Activated T-cell treated with anti-CD3 and anti-CD28 coated beads for 24 hours (primary cell): ENCODE data around the gene GRK3.
"Not testable (repeated sequence)": the region's sequence is repeated elsewhere in the genome, so short reads cannot be mapped to it uniquely, and the experiment has no call there.

Experiments
- DNase-seq: peaks from one replicate; pipeline ENCODE4 v3.0.0-alpha.2; 2020; ENCODE audit warnings: low read depth

The GRK3 gene

GRCh38 chr22:25551396-25551795 is 13.1 kb upstream of the GRK3 start:
- DNase-seq, result no peak

- not testable (repeated sequence) for DNase-seq
These were observed 12.1 kb upstream of the GRK3 start for GRCh38 chr22:25552405-25552804.

- no peak for DNase-seq
These were observed 11.3 kb upstream of the GRK3 start for GRCh38 chr22:25553131-25553530.

- no peak for DNase-seq
These were observed 10.2 kb upstream of the GRK3 start for GRCh38 chr22:25554238-25554671.

GRCh38 chr22:25554689-25555088 is 9.8 kb upstream of the GRK3 start:
- no peak for DNase-seq

- no peak for DNase-seq
These were observed 8.9 kb upstream of the GRK3 start for GRCh38 chr22:25555586-25555985.

- no peak for DNase-seq
These were observed 7.3 kb upstream of the GRK3 start for GRCh38 chr22:25557218-25557617.

- no peak for DNase-seq
These were observed 6.1 kb upstream of the GRK3 start for GRCh38 chr22:25558341-25558740.

- DNase-seq, result not testable (repeated sequence)
These were observed 4.6 kb upstream of the GRK3 start for GRCh38 chr22:25559910-25560309.

GRCh38 chr22:25561182-25561581 is 3.3 kb upstream of the GRK3 start:
- not testable (repeated sequence) for DNase-seq

GRCh38 chr22:25561927-25562326 is 2.5 kb upstream of the GRK3 start:
- not testable (repeated sequence) for DNase-seq

GRCh38 chr22:25562966-25563760 is 1.3 kb upstream of the GRK3 start:
- DNase-seq, result not testable (repeated sequence)

GRCh38 chr22:25563761-25564319 is 635 bp upstream of the GRK3 start:
- DNase-seq, result peak; percentile 1

GRCh38 chr22:25564979-25565677 is 653 bp downstream of the GRK3 start:
- DNase-seq, result no peak

GRCh38 chr22:25566186-25566897 is 1.9 kb downstream of the GRK3 start:
- DNase-seq, result no peak

- no peak for DNase-seq
These were observed 2.4 kb downstream of the GRK3 start for GRCh38 chr22:25566898-25567235.

- no peak for DNase-seq
These were observed 2.8 kb downstream of the GRK3 start for GRCh38 chr22:25567251-25567675.

GRCh38 chr22:25568066-25568465 is 3.6 kb downstream of the GRK3 start:
- DNase-seq, result not testable (repeated sequence)

- no peak for DNase-seq
These were observed 4.9 kb downstream of the GRK3 start for GRCh38 chr22:25569361-25569760.

GRCh38 chr22:25569983-25570382 is 5.5 kb downstream of the GRK3 start:
- DNase-seq, result no peak

- DNase-seq, result no peak
These were observed 6.0 kb downstream of the GRK3 start for GRCh38 chr22:25570486-25570885.

GRCh38 chr22:25571969-25572707 is 7.7 kb downstream of the GRK3 start:
- DNase-seq, result not testable (repeated sequence)
